Fibroblast of lung (primary cell): ENCODE measurements around the gene CTSD. TPM values are rescaled to one million over a fixed set of nuclear protein-coding genes. Genes with fewer than 3 reads are reported as not detected.

Source experiments
- DNase-seq, 2 donors: peaks; one replicate each; pipeline versions ENCODE4 v3.0.0 to v3.0.0-alpha.2; 2010; ENCODE audit warnings: low read depth in 2 of 2
- H2AFZ ChIP-seq: 2 replicates; pipeline ENCODE4 v1.5.1; 2012; ENCODE audit warnings: low read length, control low read depth, inconsistent platforms
- H3K27ac ChIP-seq: 2 replicates; pipeline ENCODE4 v1.5.1; 2011; ENCODE audit warnings: low read length, control low read depth; ENCODE audit not compliant: insufficient read depth
- H3K27me3 ChIP-seq: 2 replicates; pipeline ENCODE4 v1.5.1; 2011; ENCODE audit warnings: mild to moderate bottlenecking, low read length; ENCODE audit not compliant: control insufficient read depth, insufficient read depth
- H3K36me3 ChIP-seq: 2 replicates; pipeline ENCODE4 v1.5.1; 2011; ENCODE audit warnings: low read length; ENCODE audit not compliant: control insufficient read depth, insufficient read depth
- H3K4me1 ChIP-seq: 2 replicates; pipeline ENCODE4 v1.5.1; 2011; ENCODE audit warnings: low read length; ENCODE audit not compliant: control insufficient read depth, insufficient read depth; ENCODE audit errors: extremely low read depth
- H3K4me2 ChIP-seq: 2 replicates; pipeline ENCODE4 v1.5.1; 2011; ENCODE audit warnings: low read length, control low read depth; ENCODE audit not compliant: insufficient read depth; ENCODE audit errors: extremely low read depth
- H3K4me3 ChIP-seq, 4 experiments: fragments of 200-600 bp in 1 of 4; sonication (generic) in 1 of 4; replicated peaks in 1 of 4; 2 replicates each; pipeline ENCODE4 v1.5.1; 2011 to 2016; ENCODE audit warnings: low read length in 4 of 4, low read depth in 3 of 4, mild to moderate bottlenecking in 3 of 4, control low read depth in 2 of 4, inconsistent platforms in 1 of 4, mixed read lengths in 1 of 4; ENCODE audit not compliant: insufficient read depth in 1 of 4; ENCODE audit errors: control extremely low read depth in 1 of 4
- H3K79me2 ChIP-seq: 2 replicates; pipeline ENCODE4 v1.5.1; 2012; ENCODE audit warnings: mild to moderate bottlenecking, low read length, inconsistent platforms; ENCODE audit not compliant: control insufficient read depth, insufficient read depth
- H3K9ac ChIP-seq: 2 replicates; pipeline ENCODE4 v1.5.1; 2011; ENCODE audit warnings: mild to moderate bottlenecking, low read length, control low read depth; ENCODE audit not compliant: insufficient read depth
- H3K9me3 ChIP-seq: 2 replicates; pipeline ENCODE4 v1.5.1; 2012; ENCODE audit warnings: low read depth, low read length; ENCODE audit not compliant: control insufficient read depth, insufficient read depth
- H4K20me1 ChIP-seq: 2 replicates; pipeline ENCODE4 v1.5.1; 2011; ENCODE audit warnings: low read length; ENCODE audit not compliant: control insufficient read depth, insufficient read depth; ENCODE audit errors: extremely low read depth
- EZH2 ChIP-seq: IDR thresholded peaks from 2 replicates; pipeline ENCODE4 v1.5.1; 2012; ENCODE audit warnings: low read length, control low read depth, mild to moderate bottlenecking; ENCODE audit errors: missing control alignments
- polyA plus RNA-seq, 2 donors: library from polyadenylated mRNA; depleted of rRNA in 1 of 2; stranded (reverse) in 1 of 2; unstranded in 1 of 2; fragments of >200 nt; gene quantifications; 2 replicates each; pipeline ENCODE4 v1.2.1, GENCODE V29; 2011 to 2012; ENCODE audit warnings: missing spikeins in 1 of 2
- total RNA-seq: library from RNA; depleted of rRNA; stranded (reverse); fragments of >200 nt; gene quantifications from 2 replicates; pipeline ENCODE4 v1.2.1, GENCODE V29; 2014
- TF ChIP-seq, protein P1 (sequence below), 2 donors: IDR thresholded peaks in 1 of 2; conservative IDR thresholded peaks in 1 of 2; 1 replicate in 1 of 2; 2 replicates in 1 of 2; pipeline ENCODE4 v1.5.1; 2011 to 2012; ENCODE audit warnings: low read length in 2 of 2, control low read depth in 1 of 2, inconsistent platforms in 1 of 2, low read depth in 1 of 2, mild to moderate bottlenecking in 1 of 2

The CTSD gene
- total and polyA plus RNA-seq, 2 donors (not counting 1 experiment from before 2014, with no cell fraction given): 135 to 253 TPM

- no peak for DNase-seq
- no peaks in the 10 kb centered on the region for H4K20me1 ChIP-seq
- TF ChIP-seq, protein P1, sequence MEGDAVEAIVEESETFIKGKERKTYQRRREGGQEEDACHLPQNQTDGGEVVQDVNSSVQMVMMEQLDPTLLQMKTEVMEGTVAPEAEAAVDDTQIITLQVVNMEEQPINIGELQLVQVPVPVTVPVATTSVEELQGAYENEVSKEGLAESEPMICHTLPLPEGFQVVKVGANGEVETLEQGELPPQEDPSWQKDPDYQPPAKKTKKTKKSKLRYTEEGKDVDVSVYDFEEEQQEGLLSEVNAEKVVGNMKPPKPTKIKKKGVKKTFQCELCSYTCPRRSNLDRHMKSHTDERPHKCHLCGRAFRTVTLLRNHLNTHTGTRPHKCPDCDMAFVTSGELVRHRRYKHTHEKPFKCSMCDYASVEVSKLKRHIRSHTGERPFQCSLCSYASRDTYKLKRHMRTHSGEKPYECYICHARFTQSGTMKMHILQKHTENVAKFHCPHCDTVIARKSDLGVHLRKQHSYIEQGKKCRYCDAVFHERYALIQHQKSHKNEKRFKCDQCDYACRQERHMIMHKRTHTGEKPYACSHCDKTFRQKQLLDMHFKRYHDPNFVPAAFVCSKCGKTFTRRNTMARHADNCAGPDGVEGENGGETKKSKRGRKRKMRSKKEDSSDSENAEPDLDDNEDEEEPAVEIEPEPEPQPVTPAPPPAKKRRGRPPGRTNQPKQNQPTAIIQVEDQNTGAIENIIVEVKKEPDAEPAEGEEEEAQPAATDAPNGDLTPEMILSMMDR (conservative IDR thresholded peaks at IDR 0.05 in 1 of 2, IDR thresholded peaks at IDR 0.05 in 1 of 2; ENCODE audit: low read depth in 1 of 2, low read length in 2 of 2): no peak
- no peak for TF ChIP-seq EZH2
- no peaks in the 10 kb centered on the region for H3K9me3 ChIP-seq
- H3K27me3 ChIP-seq: peaks cover 5% of the 10 kb centered on the region
- no peak overlapping the region for H3K27ac ChIP-seq
- no peak overlapping the region for H3K4me3 ChIP-seq
- H3K9ac ChIP-seq: no peak overlapping the region
- no peak overlapping the region for H2AFZ ChIP-seq
- H3K4me1 ChIP-seq: no peaks in the 10 kb centered on the region
- no peaks in the 10 kb centered on the region for H3K79me2 ChIP-seq
- no peaks in the 10 kb centered on the region for H3K36me3 ChIP-seq
- H3K4me2 ChIP-seq: peak overlapping the region; percentile 8
These were observed 29.4 kb upstream of the CTSD start for GRCh38 chr11:1793081-1793480.

DNA sequence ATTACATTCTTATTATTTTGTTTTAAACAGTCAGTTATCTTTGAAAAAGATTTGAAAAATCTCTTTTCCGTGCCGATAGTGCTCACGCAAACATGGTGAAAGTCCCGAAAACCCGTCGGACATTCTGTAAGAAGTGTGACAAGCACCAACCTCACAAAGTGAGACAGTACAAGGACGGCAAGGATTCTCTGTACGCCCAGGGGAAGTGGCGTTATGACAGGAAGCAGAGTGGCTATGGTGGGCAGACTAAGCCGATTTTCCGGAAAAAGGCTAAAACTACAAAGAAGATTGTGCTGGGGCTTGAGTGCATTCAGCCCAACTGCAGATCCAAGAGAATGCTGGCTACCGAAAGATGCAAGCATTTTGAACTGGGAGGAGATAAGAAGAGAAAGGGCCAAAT, 28.7 kb upstream of the CTSD start:
- Histone ChIP-seq H3K79me2 (no peaks in the 10 kb centered on the region), H4K20me1 (no peaks in the 10 kb centered on the region), H3K4me1 (no peaks in the 10 kb centered on the region), H3K9me3 (no peaks in the 10 kb centered on the region), H3K27me3 (peaks cover 2% of the 10 kb centered on the region), H3K9ac (no peak overlapping the region), H3K36me3 (no peaks in the 10 kb centered on the region), H3K4me3 (no peak overlapping the region), H3K4me2 (no peak overlapping the region), H2AFZ (no peak overlapping the region), H3K27ac (no peak overlapping the region)
- no peak for DNase-seq
- TF ChIP-seq, protein P1 (conservative IDR thresholded peaks at IDR 0.05 in 1 of 2, IDR thresholded peaks at IDR 0.05 in 1 of 2; ENCODE audit: low read depth in 1 of 2, low read length in 2 of 2): no peak
- no peak for TF ChIP-seq EZH2

GRCh38 chr11:1791912-1792311, 28.2 kb upstream of the CTSD start:
- Histone ChIP-seq H2AFZ (no peak overlapping the region), H3K9ac (no peak overlapping the region), H3K27ac (no peak overlapping the region), H4K20me1 (no peaks in the 10 kb centered on the region), H3K4me3 (no peak overlapping the region), H3K27me3 (no peaks in the 10 kb centered on the region), H3K9me3 (no peaks in the 10 kb centered on the region), H3K36me3 (no peaks in the 10 kb centered on the region), H3K4me1 (no peaks in the 10 kb centered on the region), H3K79me2 (no peaks in the 10 kb centered on the region), H3K4me2 (no peak overlapping the region)
- TF ChIP-seq, protein P1 (conservative IDR thresholded peaks at IDR 0.05 in 1 of 2, IDR thresholded peaks at IDR 0.05 in 1 of 2; ENCODE audit: low read depth in 1 of 2, low read length in 2 of 2): no peak
- no peak for TF ChIP-seq EZH2
- DNase-seq: no peak
